22Rv1 (cell line): ENCODE measurements around the gene CLEC16A.

ENCODE experiments used
- ZFX ChIP-seq: fragments of 450-650 bp; IDR thresholded peaks from 2 replicates; pipeline ENCODE4 v1.6.1; 2017; ENCODE audit warnings: antibody characterized with exemption, borderline replicate concordance
- TF ChIP-seq, protein P1 (sequence below): fragments of 450-650 bp; IDR thresholded peaks from 2 replicates; pipeline ENCODE4 v1.5.1; 2017; ENCODE audit warnings: mild to moderate bottlenecking

GRCh38 chr16:11029948-11030347 lies 85.6 kb downstream of the CLEC16A start:
- TF ChIP-seq, protein P1, sequence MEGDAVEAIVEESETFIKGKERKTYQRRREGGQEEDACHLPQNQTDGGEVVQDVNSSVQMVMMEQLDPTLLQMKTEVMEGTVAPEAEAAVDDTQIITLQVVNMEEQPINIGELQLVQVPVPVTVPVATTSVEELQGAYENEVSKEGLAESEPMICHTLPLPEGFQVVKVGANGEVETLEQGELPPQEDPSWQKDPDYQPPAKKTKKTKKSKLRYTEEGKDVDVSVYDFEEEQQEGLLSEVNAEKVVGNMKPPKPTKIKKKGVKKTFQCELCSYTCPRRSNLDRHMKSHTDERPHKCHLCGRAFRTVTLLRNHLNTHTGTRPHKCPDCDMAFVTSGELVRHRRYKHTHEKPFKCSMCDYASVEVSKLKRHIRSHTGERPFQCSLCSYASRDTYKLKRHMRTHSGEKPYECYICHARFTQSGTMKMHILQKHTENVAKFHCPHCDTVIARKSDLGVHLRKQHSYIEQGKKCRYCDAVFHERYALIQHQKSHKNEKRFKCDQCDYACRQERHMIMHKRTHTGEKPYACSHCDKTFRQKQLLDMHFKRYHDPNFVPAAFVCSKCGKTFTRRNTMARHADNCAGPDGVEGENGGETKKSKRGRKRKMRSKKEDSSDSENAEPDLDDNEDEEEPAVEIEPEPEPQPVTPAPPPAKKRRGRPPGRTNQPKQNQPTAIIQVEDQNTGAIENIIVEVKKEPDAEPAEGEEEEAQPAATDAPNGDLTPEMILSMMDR, result no peak
- no peak for TF ChIP-seq ZFX
